ENCODE measurements around the gene TCOF1.

The TCOF1 gene

GRCh38 chr5:150325426-150325825 is 32.1 kb upstream of the TCOF1 start:
- no peak for ATAC-seq
- no peak for TF ChIP-seq TOX (CRISPR knock-in tag; IDR thresholded peaks at IDR 0.05; ENCODE audit: borderline replicate concordance)
- TF ChIP-seq TSHZ2 (CRISPR knock-in tag; IDR thresholded peaks at IDR 0.05): no peak
- no peak for TF ChIP-seq SNAI2 (CRISPR knock-in tag; IDR thresholded peaks at IDR 0.05)
- TF ChIP-seq TCF4 (CRISPR knock-in tag; IDR thresholded peaks at IDR 0.05; ENCODE audit: borderline replicate concordance): no peak
- TF ChIP-seq ZC3H10 (CRISPR knock-in tag; IDR thresholded peaks at IDR 0.05): no peak
- TF ChIP-seq ZFP3 (CRISPR knock-in tag; IDR thresholded peaks at IDR 0.05): no peak
- TF ChIP-seq PPARA (CRISPR knock-in tag; IDR thresholded peaks at IDR 0.05; ENCODE audit: borderline replicate concordance): no peak
- TF ChIP-seq OSR1 (CRISPR knock-in tag; IDR thresholded peaks at IDR 0.05): no peak
- TF ChIP-seq POU6F1 (CRISPR knock-in tag; IDR thresholded peaks at IDR 0.05; ENCODE audit: borderline replicate concordance, low read depth): no peak
- TF ChIP-seq ISL1 (CRISPR knock-in tag; IDR thresholded peaks at IDR 0.05): no peak
- TF ChIP-seq GLIS3 (CRISPR knock-in tag; IDR thresholded peaks at IDR 0.05): no peak
- TF ChIP-seq BACH2 (CRISPR knock-in tag; IDR thresholded peaks at IDR 0.05; ENCODE audit: borderline replicate concordance): no peak
- TF ChIP-seq ZFP30 (CRISPR knock-in tag; IDR thresholded peaks at IDR 0.05): no peak

GRCh38 chr5:150326707-150327106 is 30.8 kb upstream of the TCOF1 start:
- TF ChIP-seq TSHZ2 (CRISPR knock-in tag; IDR thresholded peaks at IDR 0.05) (no peak), ARNTL (CRISPR knock-in tag; IDR thresholded peaks at IDR 0.05; ENCODE audit: borderline replicate concordance, low read depth) (no peak), ZNF565 (CRISPR knock-in tag; conservative IDR thresholded peaks at IDR 0.05; ENCODE audit: low read depth) (no peak), RARB (CRISPR knock-in tag; IDR thresholded peaks at IDR 0.05) (no peak), PATZ1 (CRISPR knock-in tag; IDR thresholded peaks at IDR 0.05; ENCODE audit: borderline replicate concordance) (no peak), POU6F1 (CRISPR knock-in tag; IDR thresholded peaks at IDR 0.05; ENCODE audit: borderline replicate concordance, low read depth) (no peak), CSRNP3 (CRISPR knock-in tag; IDR thresholded peaks at IDR 0.05) (no peak), ZFP3 (CRISPR knock-in tag; IDR thresholded peaks at IDR 0.05) (no peak), BACH2 (CRISPR knock-in tag; IDR thresholded peaks at IDR 0.05; ENCODE audit: borderline replicate concordance) (no peak), CREB5 (CRISPR knock-in tag; IDR thresholded peaks at IDR 0.05; ENCODE audit: low read depth) (no peak), TCF4 (CRISPR knock-in tag; IDR thresholded peaks at IDR 0.05; ENCODE audit: borderline replicate concordance) (no peak), ZC3H10 (CRISPR knock-in tag; IDR thresholded peaks at IDR 0.05) (no peak), SNAI2 (CRISPR knock-in tag; IDR thresholded peaks at IDR 0.05) (no peak), CSDC2 (CRISPR knock-in tag; IDR thresholded peaks at IDR 0.05) (no peak)
- no peak for ATAC-seq
